ENCODE results near the gene CAPZA2. TPM values are rescaled to one million over a fixed set of nuclear protein-coding genes. Genes with fewer than 3 reads are reported as not detected.

CAPZA2 gene
- total and polyA plus RNA-seq, 9 of the 15 experiments (the other 6 are each of a cell fraction or from before 2014, with no cell fraction given), result 67.0 to 524 (median 176) TPM

- peak; percentile 94 for TF ChIP-seq REST (IDR thresholded peaks at IDR 0.05; ENCODE audit: borderline replicate concordance)
- no peak; the same call in none of the 2 replicates for TF ChIP-seq REST (CRISPR knock-in tag; IDR thresholded peaks at IDR 0.05; ENCODE audit: low read depth)
- peak; percentile 12 for TF ChIP-seq PHF20 (IDR thresholded peaks at IDR 0.05; ENCODE audit: partially characterized antibody)
- TF ChIP-seq ZNF318 (IDR thresholded peaks at IDR 0.05; ENCODE audit: borderline replicate concordance in 1 of 2, low read depth in 1 of 2), result 0 out of 4 replicates have a peak, but pooled peaks of 1 of the 2 experiments have one; percentile 34
- no peak for TF ChIP-seq NR2C1 (IDR thresholded peaks at IDR 0.05)
- 0 out of 2 replicates have a peak, but pooled peaks have one; percentile 40 for TF ChIP-seq NR2C1 (tag; IDR thresholded peaks at IDR 0.05)
- peak; percentile 85; the same call in 1 of the 2 replicates for TF ChIP-seq OTX1 (CRISPR knock-in tag; IDR thresholded peaks at IDR 0.05)
Observed at GRCh38 chr7:116953906-116954838, 91.8 kb downstream of the CAPZA2 start (continued).

Data from K562 (cell line).